Measurements from ENCODE around the gene PTPRJ. TPM values are rescaled to one million over a fixed set of nuclear protein-coding genes. Genes with fewer than 3 reads are reported as not detected.
A peak's percentile ranks its signal among the peaks of the same experiment; 100 is the strongest.
"Not testable (repeated sequence)": the region's sequence is repeated elsewhere in the genome, so short reads cannot be mapped to it uniquely, and the experiment has no call there.

Gene PTPRJ
- total RNA-seq, 3 donors from 2014 or later: 14.6 to 15.7 (median 14.7) TPM

- intact Hi-C loops (cut with DNase I; ENCODE audit: low total_unique reads): no loop called here
- Histone ChIP-seq H3K27me3 (no peaks in the 10 kb centered on the region), H3K4me3 (no peak overlapping the region), H3K9me3 (no peaks in the 10 kb centered on the region), H3K27ac (no peak overlapping the region), H3K4me1 (no peaks in the 10 kb centered on the region), H3K36me3 (no peaks in the 10 kb centered on the region)
- TF ChIP-seq POLR2A (IDR thresholded peaks at IDR 0.05) (no peak), CTCF (IDR thresholded peaks at IDR 0.05) (no peak), POLR2AphosphoS5 (IDR thresholded peaks at IDR 0.05) (no peak)
- no peak for DNase-seq (ENCODE audit: low spot score in 2 of 2)
These were observed 38.3 kb upstream of the PTPRJ start for GRCh38 chr11:47941907-47942558.

GRCh38 chr11:47943721-47944586 is 36.4 kb upstream of the PTPRJ start:
- no peak overlapping the region for H3K4me3 ChIP-seq
- no peaks in the 10 kb centered on the region for H3K27me3 ChIP-seq
- TF ChIP-seq POLR2AphosphoS5 (IDR thresholded peaks at IDR 0.05): no peak
- TF ChIP-seq POLR2A (IDR thresholded peaks at IDR 0.05): no peak
- no peak for TF ChIP-seq CTCF (IDR thresholded peaks at IDR 0.05)
- no peaks in the 10 kb centered on the region for H3K9me3 ChIP-seq
- no peaks in the 10 kb centered on the region for H3K36me3 ChIP-seq
- intact Hi-C loops (cut with DNase I; ENCODE audit: low total_unique reads): no loop called here
- H3K4me1 ChIP-seq: no peaks in the 10 kb centered on the region
- no peak for DNase-seq (ENCODE audit: low spot score in 2 of 2)
- H3K27ac ChIP-seq: no peak overlapping the region

- intact Hi-C loops (cut with DNase I; ENCODE audit: low total_unique reads): no loop called here
These were observed 35.7 kb upstream of the PTPRJ start for GRCh38 chr11:47944632-47945031.

GRCh38 chr11:47946682-47947559 is 33.4 kb upstream of the PTPRJ start:
- Histone ChIP-seq H3K27me3 (no peaks in the 10 kb centered on the region), H3K27ac (peak overlapping the region; percentile 22 to 62), H3K4me1 (no peaks in the 10 kb centered on the region), H3K9me3 (no peaks in the 10 kb centered on the region), H3K4me3 (no peak overlapping the region), H3K36me3 (no peaks in the 10 kb centered on the region)
- peak; percentile 62 to 67 for DNase-seq (ENCODE audit: low spot score in 2 of 2)
- intact Hi-C loops (cut with DNase I; ENCODE audit: low total_unique reads): no loop called here
- TF ChIP-seq POLR2AphosphoS5 (IDR thresholded peaks at IDR 0.05) (peak; percentile 47 to 76 (median 69)), POLR2A (IDR thresholded peaks at IDR 0.05) (no peak)

More at GRCh38 chr11:47944632-47945031, 35.7 kb upstream of the PTPRJ start:
- no peaks in the 10 kb centered on the region for H3K4me1 ChIP-seq
- no peak overlapping the region for H3K4me3 ChIP-seq
- TF ChIP-seq CTCF (IDR thresholded peaks at IDR 0.05) (no peak), POLR2AphosphoS5 (IDR thresholded peaks at IDR 0.05) (no peak), POLR2A (IDR thresholded peaks at IDR 0.05) (no peak)
- DNase-seq (ENCODE audit: low spot score in 2 of 2): no peak
- H3K36me3 ChIP-seq: no peaks in the 10 kb centered on the region
- no peak overlapping the region for H3K27ac ChIP-seq
- H3K27me3 ChIP-seq: no peaks in the 10 kb centered on the region
- no peaks in the 10 kb centered on the region for H3K9me3 ChIP-seq

GRCh38 chr11:47948137-47948536 is 32.2 kb upstream of the PTPRJ start:
- intact Hi-C loops (cut with DNase I; ENCODE audit: low total_unique reads): no loop called here
- no peaks in the 10 kb centered on the region for H3K36me3 ChIP-seq
- no peak for DNase-seq (ENCODE audit: low spot score in 2 of 2)
- no peak overlapping the region for H3K27ac ChIP-seq
- no peaks in the 10 kb centered on the region for H3K27me3 ChIP-seq
- TF ChIP-seq CTCF (IDR thresholded peaks at IDR 0.05) (no peak), POLR2A (IDR thresholded peaks at IDR 0.05) (no peak), POLR2AphosphoS5 (IDR thresholded peaks at IDR 0.05) (no peak)
- no peaks in the 10 kb centered on the region for H3K4me1 ChIP-seq
- no peaks in the 10 kb centered on the region for H3K9me3 ChIP-seq
- no peak overlapping the region for H3K4me3 ChIP-seq

- H3K9me3 ChIP-seq; H3K36me3 ChIP-seq; H3K4me3 ChIP-seq; H3K4me1 ChIP-seq; H3K27me3 ChIP-seq; DNase-seq (ENCODE audit: low spot score in 2 of 2); H3K27ac ChIP-seq; intact Hi-C loops (cut with DNase I; ENCODE audit: low total_unique reads): not testable (repeated sequence)
These were observed 31.2 kb upstream of the PTPRJ start for GRCh38 chr11:47949001-47949675.

Measured in breast epithelium (tissue), 4 donors.